ENCODE measurements around the gene LRMDA. TPM values are rescaled to one million over a fixed set of nuclear protein-coding genes. Genes with fewer than 3 reads are reported as not detected.

The LRMDA gene
- total RNA-seq, 4 donors from 2014 or later, result 0.76 to 6.4 (median 1.3) TPM

DNA sequence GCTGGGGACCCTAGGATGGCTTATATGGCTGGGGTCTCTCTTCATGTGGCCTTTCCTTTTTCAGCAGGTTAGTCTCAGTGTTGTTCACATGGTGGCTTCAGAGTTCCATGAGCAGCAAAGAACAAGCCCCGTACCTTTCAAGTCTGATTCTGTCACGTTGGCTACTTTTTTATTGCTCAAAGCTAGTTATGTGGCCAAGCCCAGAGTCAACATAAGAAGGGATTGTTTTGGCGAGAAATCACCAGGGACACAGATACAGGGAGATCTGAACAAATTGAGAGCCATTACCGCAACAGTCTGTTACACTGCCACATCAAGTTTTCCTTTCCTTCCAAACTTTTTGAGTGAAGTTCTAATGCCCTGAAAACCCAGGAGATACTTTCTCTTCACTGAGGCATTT, 770.5 kb downstream of the LRMDA start:
- H3K4me3 ChIP-seq (ENCODE audit: low read depth, poor library complexity, severe bottlenecking), result no peak overlapping the region
- TF ChIP-seq POLR2A (IDR thresholded peaks at IDR 0.05) (no peak), CTCF (IDR thresholded peaks at IDR 0.05) (no peak)
- DNase-seq (ENCODE audit: low spot score in 2 of 2), result no peak
- intact Hi-C loops (cut with DNase I; ENCODE audit: low total_unique reads), result no loop called here
- 76 to 88% methylated on average over 4 of the region's 4 CpGs for WGBS, 2 donors

- DNase-seq (ENCODE audit: low spot score in 2 of 2), result no peak
- intact Hi-C loops (cut with DNase I; ENCODE audit: low total_unique reads), result no loop called here
- no peak overlapping the region for H3K4me3 ChIP-seq (ENCODE audit: low read depth, poor library complexity, severe bottlenecking)
- WGBS, 2 donors, result 46 to 55% methylated on average over 1 of the region's 1 CpG
- no peak for TF ChIP-seq POLR2A (IDR thresholded peaks at IDR 0.05)
- TF ChIP-seq CTCF (IDR thresholded peaks at IDR 0.05), result no peak
Observed at GRCh38 chr10:76202777-76203176, 771.4 kb downstream of the LRMDA start.

GRCh38 chr10:76205361-76205760, 773.9 kb downstream of the LRMDA start:
- no peak for DNase-seq (ENCODE audit: low spot score in 2 of 2)
- H3K4me3 ChIP-seq (ENCODE audit: low read depth, poor library complexity, severe bottlenecking), result no peak overlapping the region
- TF ChIP-seq CTCF (IDR thresholded peaks at IDR 0.05) (no peak), POLR2A (IDR thresholded peaks at IDR 0.05) (no peak)
- intact Hi-C loops (cut with DNase I; ENCODE audit: low total_unique reads), result no loop called here
- WGBS, 2 donors, result 23 to 49% methylated on average over 2 of the region's 2 CpGs

DNA sequence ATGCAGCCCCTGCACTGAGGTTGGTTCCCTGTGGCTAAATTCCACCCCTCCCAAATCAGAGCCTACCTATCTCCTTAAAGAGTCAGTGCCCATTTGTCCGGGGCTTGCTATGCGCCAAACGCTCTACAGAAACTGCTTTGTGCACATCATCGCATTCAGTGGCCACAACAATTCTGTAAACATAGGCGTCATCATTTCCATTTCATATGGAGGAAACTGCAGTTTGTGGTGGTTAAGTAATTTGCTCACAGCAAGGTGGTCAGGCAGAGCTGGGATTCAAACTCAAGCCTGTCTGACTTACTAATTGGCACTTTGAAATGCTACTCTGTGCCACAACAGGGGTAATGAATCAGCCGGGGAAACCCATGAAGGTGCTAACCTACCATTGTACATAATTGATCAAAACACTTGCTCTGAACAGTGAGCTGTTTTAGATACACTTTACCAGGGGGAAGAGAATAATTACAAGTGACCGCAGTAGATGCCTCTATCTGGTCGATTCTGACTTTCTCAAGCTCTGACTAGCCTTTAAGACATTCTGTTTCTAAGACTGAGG, 775.5 kb downstream of the LRMDA start:
- DNase-seq (ENCODE audit: low spot score in 2 of 2), result no peak
- H3K4me3 ChIP-seq (ENCODE audit: low read depth, poor library complexity, severe bottlenecking), result no peak overlapping the region
- intact Hi-C loops (cut with DNase I; ENCODE audit: low total_unique reads), result no loop called here
- WGBS, 2 donors, result 90 to 92% methylated on average over 8 of the region's 8 CpGs
- TF ChIP-seq POLR2A (IDR thresholded peaks at IDR 0.05), result no peak
- TF ChIP-seq CTCF (IDR thresholded peaks at IDR 0.05), result no peak

GRCh38 chr10:76209135-76209534, 777.7 kb downstream of the LRMDA start:
- 78 to 81% methylated on average over 5 of the region's 5 CpGs for WGBS, 2 donors
- H3K4me3 ChIP-seq (ENCODE audit: low read depth, poor library complexity, severe bottlenecking), result no peak overlapping the region
- TF ChIP-seq CTCF (IDR thresholded peaks at IDR 0.05) (no peak), POLR2A (IDR thresholded peaks at IDR 0.05) (no peak)
- intact Hi-C loops (cut with DNase I; ENCODE audit: low total_unique reads), result no loop called here
- no peak for DNase-seq (ENCODE audit: low spot score in 2 of 2)

DNA sequence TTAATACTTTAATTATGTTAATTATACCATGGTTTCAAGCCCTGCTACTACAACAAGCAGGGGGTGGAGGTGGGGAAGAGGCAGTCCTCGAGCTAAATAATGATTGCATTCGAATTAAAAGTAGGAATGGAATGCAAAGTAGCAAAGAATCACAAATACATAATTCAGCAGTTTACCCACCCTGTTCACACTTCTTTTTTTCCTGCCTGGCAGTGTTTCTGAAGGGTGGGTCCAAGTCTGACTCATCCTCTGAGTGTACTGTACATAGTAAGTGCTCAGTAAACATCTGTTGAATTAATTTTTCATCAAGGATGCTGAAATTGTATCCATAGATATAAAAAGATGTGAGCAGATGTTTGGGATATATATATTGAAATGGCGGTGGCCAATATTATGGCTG, 778.8 kb downstream of the LRMDA start:
- no peak overlapping the region for H3K4me3 ChIP-seq (ENCODE audit: low read depth, poor library complexity, severe bottlenecking)
- TF ChIP-seq POLR2A (IDR thresholded peaks at IDR 0.05), result no peak
- no peak for TF ChIP-seq CTCF (IDR thresholded peaks at IDR 0.05)
- intact Hi-C loops (cut with DNase I; ENCODE audit: low total_unique reads), result no loop called here
- DNase-seq (ENCODE audit: low spot score in 2 of 2), result no peak
- WGBS, 2 donors, result 47 to 51% methylated on average over 3 of the region's 3 CpGs
